WTC11 (cell line): Measurements from ENCODE around the gene PITPNC1. TPM values are rescaled to one million over a fixed set of nuclear protein-coding genes. Genes with fewer than 3 reads are reported as not detected.

Source experiments
- ATAC-seq: fragments of 200-7000 bp; cut with Tn5 transposase; 2 replicates; pipeline ENCODE4 v1.10.0; 2021; ENCODE audit warnings: mild to moderate bottlenecking, moderate library complexity
- CTCF ChIA-PET: fragments of 300-600 bp; sonication (Branson Sonifier 250); formaldehyde crosslinking; loops from one replicate; lab custom pipeline; 2021; ENCODE audit warnings: antibody characterized with exemption; lab: Charles Lee
- POLR2A ChIA-PET: fragments of 350-600 bp; sonication (Branson Sonifier 250); formaldehyde crosslinking; loops from one replicate; lab custom pipeline; 2021; ENCODE audit warnings: antibody characterized with exemption; lab: Charles Lee
- DNase-seq: peaks from one replicate; pipeline ENCODE4 v3.0.0; 2021; ENCODE audit warnings: low spot score
- H3K27ac Mint-ChIP-seq: 2 replicates; pipeline ENCODE4 v1.8.0; 2021; ENCODE audit warnings: mixed read lengths
- H3K27me3 Mint-ChIP-seq: 2 replicates; pipeline ENCODE4 v1.8.0; 2021; ENCODE audit warnings: low read depth, mild to moderate bottlenecking, moderate library complexity, mixed read lengths
- H3K36me3 Mint-ChIP-seq: 2 replicates; pipeline ENCODE4 v1.8.0; 2021; ENCODE audit warnings: mixed read lengths
- H3K4me1 Mint-ChIP-seq: 2 replicates; pipeline ENCODE4 v1.8.0; 2022; ENCODE audit warnings: mixed read lengths
- H3K4me3 Mint-ChIP-seq: 2 replicates; pipeline ENCODE4 v1.8.0; 2021; ENCODE audit warnings: mild to moderate bottlenecking, moderate library complexity, mixed read lengths
- H3K9me3 Mint-ChIP-seq: 2 replicates; pipeline ENCODE4 v1.8.0; 2021; ENCODE audit warnings: mixed read lengths
- CREB1 ChIP-seq: sonication (generic); formaldehyde crosslinking; IDR thresholded peaks from 2 replicates; pipeline ENCODE4 v1.8.0; 2023; ENCODE audit warnings: mild to moderate bottlenecking, missing genetic modification reagents
- CTCF ChIP-seq: fragments of 200-600 bp; IDR thresholded peaks from 2 replicates; pipeline ENCODE4 v1.8.0; 2022; ENCODE audit warnings: antibody characterized with exemption
- E2F1 ChIP-seq: sonication (generic); formaldehyde crosslinking; IDR thresholded peaks from 2 replicates; pipeline ENCODE4 v1.8.0; 2022; ENCODE audit warnings: mild to moderate bottlenecking, missing genetic modification reagents
- E2F5 ChIP-seq: sonication (generic); formaldehyde crosslinking; IDR thresholded peaks from 2 replicates; pipeline ENCODE4 v1.8.1; 2022; ENCODE audit warnings: mild to moderate bottlenecking, moderate library complexity, missing genetic modification reagents
- EMX1 ChIP-seq: fragments of 250-450 bp; sonication (Bioruptor Pico); IDR thresholded peaks from 2 replicates; pipeline ENCODE4 v1.8.0; 2021; ENCODE audit warnings: mild to moderate bottlenecking
- ERG ChIP-seq: fragments of 250-450 bp; sonication (Bioruptor Pico); IDR thresholded peaks from 2 replicates; pipeline ENCODE4 v1.8.0; 2021; ENCODE audit warnings: mild to moderate bottlenecking
- GTF2I ChIP-seq: fragments of 250-450 bp; sonication (Bioruptor Pico); conservative IDR thresholded peaks from 2 replicates; pipeline ENCODE4 v1.4.0; 2021; ENCODE audit warnings: mild to moderate bottlenecking
- HMGXB4 ChIP-seq: sonication (generic); formaldehyde crosslinking; IDR thresholded peaks from 2 replicates; pipeline ENCODE4 v1.8.1; 2023; ENCODE audit warnings: mild to moderate bottlenecking, moderate library complexity, missing genetic modification reagents
- MXD4 ChIP-seq: fragments of 250-450 bp; sonication (Bioruptor Pico); IDR thresholded peaks from 2 replicates; pipeline ENCODE4 v1.8.0; 2021; ENCODE audit warnings: mild to moderate bottlenecking, moderate library complexity, borderline replicate concordance
- MYBL2 ChIP-seq: sonication (generic); formaldehyde crosslinking; IDR thresholded peaks from 2 replicates; pipeline ENCODE4 v1.8.1; 2023; ENCODE audit warnings: mild to moderate bottlenecking, moderate library complexity, missing genetic modification reagents
- NFYB ChIP-seq: sonication (generic); formaldehyde crosslinking; conservative IDR thresholded peaks from 2 replicates; pipeline ENCODE4 v1.8.0; 2022; ENCODE audit warnings: low read depth, missing genetic modification reagents
- OVOL2 ChIP-seq: fragments of 250-450 bp; sonication (Bioruptor Pico); IDR thresholded peaks from 2 replicates; pipeline ENCODE4 v1.9.0; 2021; ENCODE audit warnings: mild to moderate bottlenecking, borderline replicate concordance
- PRRX2 ChIP-seq: fragments of 250-450 bp; sonication (Bioruptor Pico); IDR thresholded peaks from 2 replicates; pipeline ENCODE4 v1.8.0; 2021; ENCODE audit warnings: mild to moderate bottlenecking
- STAT6 ChIP-seq: sonication (generic); formaldehyde crosslinking; conservative IDR thresholded peaks from 2 replicates; pipeline ENCODE4 v1.8.1; 2023; ENCODE audit warnings: mild to moderate bottlenecking, low read depth, missing genetic modification reagents, moderate library complexity
- TEAD1 ChIP-seq: sonication (generic); formaldehyde crosslinking; IDR thresholded peaks from 2 replicates; pipeline ENCODE4 v1.8.0; 2022; ENCODE audit warnings: mild to moderate bottlenecking, missing genetic modification reagents
- ZBTB21 ChIP-seq: sonication (generic); formaldehyde crosslinking; IDR thresholded peaks from 2 replicates; pipeline ENCODE4 v1.8.1; 2023; ENCODE audit warnings: mild to moderate bottlenecking, missing genetic modification reagents, borderline replicate concordance
- ZNF219 ChIP-seq: sonication (generic); formaldehyde crosslinking; IDR thresholded peaks from 2 replicates; pipeline ENCODE4 v1.8.0; 2023; ENCODE audit warnings: missing genetic modification reagents, mild to moderate bottlenecking, borderline replicate concordance
- ZNF396 ChIP-seq: fragments of 250-450 bp; sonication (Bioruptor Pico); IDR thresholded peaks from 2 replicates; pipeline ENCODE4 v1.8.0; 2021; ENCODE audit warnings: mild to moderate bottlenecking, moderate library complexity, borderline replicate concordance
- ZNF416 ChIP-seq: fragments of 250-450 bp; sonication (Bioruptor Pico); IDR thresholded peaks from 2 replicates; pipeline ENCODE4 v1.9.0; 2021; ENCODE audit warnings: mild to moderate bottlenecking, inconsistent platforms
- ZNF423 ChIP-seq: fragments of 250-450 bp; sonication (Bioruptor Pico); IDR thresholded peaks from 2 replicates; pipeline ENCODE4 v2.1.2; 2022; ENCODE audit warnings: mild to moderate bottlenecking, moderate library complexity
- ZSCAN18 ChIP-seq: fragments of 250-450 bp; sonication (Bioruptor Pico); IDR thresholded peaks from 2 replicates; pipeline ENCODE4 v2.1.2; 2022; ENCODE audit warnings: mild to moderate bottlenecking, moderate library complexity
- total RNA-seq: library from RNA; stranded (reverse); gene quantifications from 3 replicates; pipeline ENCODE4 v1.2.3, GENCODE V29; 2021

The PITPNC1 gene
- total RNA-seq, 1 experiment from 2014 or later, result 39.8 TPM

GRCh38 chr17:67366193-67367157, 10.6 kb upstream of the PITPNC1 start, which contains the start of gene PSMD12 (continued):
- TF ChIP-seq ZNF396 (no peak), ZBTB21 (CRISPR knock-in tag) (peak; percentile 81; the same call in 1 of the 2 replicates), ZNF423 (no peak), TEAD1 (CRISPR knock-in tag) (peak; percentile 81), ERG (0 out of 2 replicates have a peak, but pooled peaks have one; percentile 30)

- CTCF ChIA-PET, result interaction anchor here (0.7 to 1.8 kb wide), 2 partner anchors 9 to 10 kb away, joined by 3 to 7 read pairs; no protein-coding TSS in a partner anchor
- TF ChIP-seq MXD4 (CRISPR knock-in tag) (no peak), GTF2I (CRISPR knock-in tag) (no peak), ZNF219 (CRISPR knock-in tag) (no peak)
- no peaks in the 10 kb centered on the region for H3K9me3 Mint-ChIP-seq
- H3K27ac Mint-ChIP-seq, result no peak overlapping the region
- ATAC-seq (no peak), DNase-seq (no peak)
- no peaks in the 10 kb centered on the region; the same call in 1 of the 2 replicates for H3K27me3 Mint-ChIP-seq
- POLR2A ChIA-PET, result no interaction called here
- peaks cover 4% of the 10 kb centered on the region; the same call in 1 of the 2 replicates for H3K36me3 Mint-ChIP-seq
- H3K4me3 Mint-ChIP-seq, result no peak overlapping the region
- H3K4me1 Mint-ChIP-seq, result peaks cover 17% of the 10 kb centered on the region
Observed at GRCh38 chr17:67369676-67370075, 7.4 kb upstream of the PITPNC1 start.

- no peak overlapping the region for H3K4me3 Mint-ChIP-seq
- no peak for DNase-seq
- H3K27me3 Mint-ChIP-seq, result no peaks in the 10 kb centered on the region; the same call in 1 of the 2 replicates
- no peak for ATAC-seq
- H3K27ac Mint-ChIP-seq, result no peak overlapping the region
- H3K9me3 Mint-ChIP-seq, result no peaks in the 10 kb centered on the region
- no peaks in the 10 kb centered on the region for H3K36me3 Mint-ChIP-seq
- peaks cover 23% of the 10 kb centered on the region for H3K4me1 Mint-ChIP-seq
- ChIA-PET CTCF (interaction anchor here (2.0 kb wide), 1 partner anchor 103 kb away, joined by 6 read pairs; no protein-coding TSS in a partner anchor), POLR2A (no interaction called here)
- no peak for TF ChIP-seq E2F5
- TF ChIP-seq CREB1, result no peak
- no peak for TF ChIP-seq E2F1 (CRISPR knock-in tag)
- TF ChIP-seq ZSCAN18 (CRISPR knock-in tag), result no peak
- no peak for TF ChIP-seq CTCF
- no peak for TF ChIP-seq GTF2I (CRISPR knock-in tag)
- no peak for TF ChIP-seq ZNF416 (CRISPR knock-in tag)
- no peak for TF ChIP-seq ZNF396
- no peak for TF ChIP-seq STAT6 (CRISPR knock-in tag)
- no peak for TF ChIP-seq PRRX2
- no peak for TF ChIP-seq NFYB (CRISPR knock-in tag)
- no peak for TF ChIP-seq OVOL2
- no peak for TF ChIP-seq EMX1 (CRISPR knock-in tag)
- TF ChIP-seq MYBL2 (CRISPR knock-in tag), result no peak
- no peak for TF ChIP-seq HMGXB4
Observed at GRCh38 chr17:67372751-67373150, 4.3 kb upstream of the PITPNC1 start.
